Measurements from ENCODE around the gene IL1F10.

IL1F10 gene

GRCh38 chr2:113098041-113098440 lies 30.3 kb downstream of the IL1F10 start:
- intact Hi-C loops (cut with micrococcal nuclease), result no loop called here
- H3K9me3 Mint-ChIP-seq, result peaks cover 29% of the 10 kb centered on the region
- peak overlapping the region; percentile 87 for H3K27ac Mint-ChIP-seq
- peak overlapping the region; percentile 30 for H3K4me3 Mint-ChIP-seq
- H3K27me3 Mint-ChIP-seq, result no peaks in the 10 kb centered on the region
- H3K36me3 Mint-ChIP-seq (ENCODE audit: low read depth), result peaks cover 17% of the 10 kb centered on the region
- H3K4me1 Mint-ChIP-seq (ENCODE audit: low read depth), result peaks cover 64% of the 10 kb centered on the region

GRCh38 chr2:113098532-113098931 lies 30.8 kb downstream of the IL1F10 start:
- Mint-ChIP-seq H3K4me1 (ENCODE audit: low read depth) (peaks cover 64% of the 10 kb centered on the region), H3K36me3 (ENCODE audit: low read depth) (peaks cover 18% of the 10 kb centered on the region), H3K9me3 (peaks cover 34% of the 10 kb centered on the region), H3K27ac (peak overlapping the region; percentile 87), H3K27me3 (no peaks in the 10 kb centered on the region), H3K4me3 (no peak overlapping the region)
- intact Hi-C loops (cut with micrococcal nuclease), result no loop called here

- H3K9me3 Mint-ChIP-seq, result peaks cover 34% of the 10 kb centered on the region
- intact Hi-C loops (cut with micrococcal nuclease), result no loop called here
- H3K27ac Mint-ChIP-seq, result peak overlapping the region; percentile 89
- peaks cover 61% of the 10 kb centered on the region for H3K4me1 Mint-ChIP-seq (ENCODE audit: low read depth)
- H3K36me3 Mint-ChIP-seq (ENCODE audit: low read depth), result peaks cover 23% of the 10 kb centered on the region
- no peaks in the 10 kb centered on the region for H3K27me3 Mint-ChIP-seq
- H3K4me3 Mint-ChIP-seq, result no peak overlapping the region
Observed at GRCh38 chr2:113102133-113102532, 34.4 kb downstream of the IL1F10 start.

GRCh38 chr2:113103277-113103676 lies 35.5 kb downstream of the IL1F10 start:
- H3K36me3 Mint-ChIP-seq (ENCODE audit: low read depth), result peaks cover 16% of the 10 kb centered on the region
- peak overlapping the region; percentile 89 for H3K27ac Mint-ChIP-seq
- H3K27me3 Mint-ChIP-seq, result no peaks in the 10 kb centered on the region
- intact Hi-C loops (cut with micrococcal nuclease), result no loop called here
- no peak overlapping the region for H3K4me3 Mint-ChIP-seq
- H3K9me3 Mint-ChIP-seq, result peaks cover 25% of the 10 kb centered on the region
- H3K4me1 Mint-ChIP-seq (ENCODE audit: low read depth), result peaks cover 51% of the 10 kb centered on the region

- peak overlapping the region; percentile 51 for H3K4me3 Mint-ChIP-seq
- peak overlapping the region; percentile 89 for H3K27ac Mint-ChIP-seq
- intact Hi-C loops (cut with micrococcal nuclease), result no loop called here
- peaks cover 16% of the 10 kb centered on the region for H3K36me3 Mint-ChIP-seq (ENCODE audit: low read depth)
- H3K9me3 Mint-ChIP-seq, result peaks cover 24% of the 10 kb centered on the region
- H3K4me1 Mint-ChIP-seq (ENCODE audit: low read depth), result peaks cover 52% of the 10 kb centered on the region
- H3K27me3 Mint-ChIP-seq, result no peaks in the 10 kb centered on the region
Observed at GRCh38 chr2:113104054-113104611, 36.4 kb downstream of the IL1F10 start.

GRCh38 chr2:113105047-113105785 lies 37.4 kb downstream of the IL1F10 start:
- H3K27me3 Mint-ChIP-seq, result no peaks in the 10 kb centered on the region
- H3K27ac Mint-ChIP-seq, result peak overlapping the region; percentile 89
- peaks cover 16% of the 10 kb centered on the region for H3K36me3 Mint-ChIP-seq (ENCODE audit: low read depth)
- peaks cover 24% of the 10 kb centered on the region for H3K9me3 Mint-ChIP-seq
- H3K4me1 Mint-ChIP-seq (ENCODE audit: low read depth), result peaks cover 59% of the 10 kb centered on the region
- intact Hi-C loops (cut with micrococcal nuclease), result no loop called here
- H3K4me3 Mint-ChIP-seq, result no peak overlapping the region

GRCh38 chr2:113111121-113111520 lies 43.4 kb downstream of the IL1F10 start:
- Mint-ChIP-seq H3K27me3 (no peaks in the 10 kb centered on the region), H3K36me3 (ENCODE audit: low read depth) (no peaks in the 10 kb centered on the region), H3K27ac (no peak overlapping the region), H3K4me1 (ENCODE audit: low read depth) (peaks cover 15% of the 10 kb centered on the region), H3K4me3 (no peak overlapping the region), H3K9me3 (no peaks in the 10 kb centered on the region)
- intact Hi-C loops (cut with micrococcal nuclease), result no loop called here

- Mint-ChIP-seq H3K9me3 (no peaks in the 10 kb centered on the region), H3K4me1 (ENCODE audit: low read depth) (peaks cover 15% of the 10 kb centered on the region), H3K27ac (no peak overlapping the region), H3K27me3 (no peaks in the 10 kb centered on the region), H3K36me3 (ENCODE audit: low read depth) (no peaks in the 10 kb centered on the region), H3K4me3 (no peak overlapping the region)
- intact Hi-C loops (cut with micrococcal nuclease), result no loop called here
Observed at GRCh38 chr2:113111823-113112287, 44.1 kb downstream of the IL1F10 start.

GRCh38 chr2:113112441-113112840 lies 44.7 kb downstream of the IL1F10 start:
- Mint-ChIP-seq H3K27me3 (no peaks in the 10 kb centered on the region), H3K4me3 (no peak overlapping the region), H3K27ac (no peak overlapping the region), H3K36me3 (ENCODE audit: low read depth) (no peaks in the 10 kb centered on the region), H3K9me3 (no peaks in the 10 kb centered on the region), H3K4me1 (ENCODE audit: low read depth) (peaks cover 15% of the 10 kb centered on the region)
- intact Hi-C loops (cut with micrococcal nuclease), result no loop called here

- Mint-ChIP-seq H3K27ac (no peak overlapping the region), H3K36me3 (ENCODE audit: low read depth) (no peaks in the 10 kb centered on the region), H3K27me3 (no peaks in the 10 kb centered on the region), H3K4me1 (ENCODE audit: low read depth) (peaks cover 15% of the 10 kb centered on the region), H3K4me3 (no peak overlapping the region), H3K9me3 (no peaks in the 10 kb centered on the region)
- intact Hi-C loops (cut with micrococcal nuclease), result no loop called here
Observed at GRCh38 chr2:113112871-113113270, 45.1 kb downstream of the IL1F10 start.

GRCh38 chr2:113113807-113114206 lies 46.0 kb downstream of the IL1F10 start:
- no peaks in the 10 kb centered on the region for H3K9me3 Mint-ChIP-seq
- no peak overlapping the region for H3K4me3 Mint-ChIP-seq
- intact Hi-C loops (cut with micrococcal nuclease), result no loop called here
- peaks cover 9% of the 10 kb centered on the region for H3K4me1 Mint-ChIP-seq (ENCODE audit: low read depth)
- no peaks in the 10 kb centered on the region for H3K27me3 Mint-ChIP-seq
- H3K36me3 Mint-ChIP-seq (ENCODE audit: low read depth), result no peaks in the 10 kb centered on the region
- no peak overlapping the region for H3K27ac Mint-ChIP-seq

GRCh38 chr2:113114224-113114945 lies 46.6 kb downstream of the IL1F10 start:
- intact Hi-C loops (cut with micrococcal nuclease), result no loop called here
- H3K36me3 Mint-ChIP-seq (ENCODE audit: low read depth), result no peaks in the 10 kb centered on the region
- no peaks in the 10 kb centered on the region for H3K27me3 Mint-ChIP-seq
- H3K4me1 Mint-ChIP-seq (ENCODE audit: low read depth), result peaks cover 11% of the 10 kb centered on the region
- no peak overlapping the region for H3K27ac Mint-ChIP-seq
- no peak overlapping the region for H3K4me3 Mint-ChIP-seq
- H3K9me3 Mint-ChIP-seq, result no peaks in the 10 kb centered on the region

- Mint-ChIP-seq H3K4me1 (ENCODE audit: low read depth) (peaks cover 11% of the 10 kb centered on the region), H3K4me3 (no peak overlapping the region), H3K36me3 (ENCODE audit: low read depth) (no peaks in the 10 kb centered on the region), H3K27ac (no peak overlapping the region), H3K27me3 (no peaks in the 10 kb centered on the region), H3K9me3 (no peaks in the 10 kb centered on the region)
- intact Hi-C loops (cut with micrococcal nuclease), result no loop called here
Observed at GRCh38 chr2:113114996-113115395, 47.2 kb downstream of the IL1F10 start.

Data from dendritic cell treated with granulocyte-macrophage colony-stimulating factor and Interleukin-4, amounts not matched to agents 40 ng/mL and 50 ng/mL, for 4 days (primary cell).